GM23338 (cell line): ENCODE measurements around the gene MEGF11. TPM values are rescaled to one million over a fixed set of nuclear protein-coding genes. Genes with fewer than 3 reads are reported as not detected.

ENCODE experiments used
- ATAC-seq: fragments of 200-7000 bp; cut with Tn5 transposase; 3 replicates; pipeline ENCODE4 v1.9.1; 2020
- DNase-seq: peaks from one replicate; pipeline ENCODE4 v3.0.0-alpha.2; 2015; ENCODE audit warnings: low spot score
- H2AFZ ChIP-seq: fragments of 200-600 bp; sonication (generic); 2 replicates; pipeline ENCODE4 v1.8.0; 2016; ENCODE audit warnings: antibody characterized with exemption, mild to moderate bottlenecking, moderate library complexity
- H3F3A ChIP-seq: fragments of 200-600 bp; sonication (generic); replicated peaks from 2 replicates; pipeline ENCODE4 v1.8.0; 2017; ENCODE audit warnings: antibody characterized with exemption, mixed run types, low read depth
- H3K27ac ChIP-seq: fragments of 200-600 bp; sonication (generic); 2 replicates; pipeline ENCODE4 v1.6.1; 2016; ENCODE audit warnings: low read depth
- H3K27me3 ChIP-seq: fragments of 200-600 bp; sonication (generic); 2 replicates; pipeline ENCODE4 v1.8.0; 2016; ENCODE audit warnings: mild to moderate bottlenecking, mixed run types, moderate library complexity; ENCODE audit not compliant: insufficient read depth
- H3K36me3 ChIP-seq: fragments of 200-600 bp; sonication (generic); 2 replicates; pipeline ENCODE4 v1.8.0; 2016; ENCODE audit warnings: mild to moderate bottlenecking; ENCODE audit not compliant: insufficient read depth
- H3K4me1 ChIP-seq: fragments of 200-600 bp; sonication (generic); 2 replicates; pipeline ENCODE4 v1.8.0; 2016; ENCODE audit warnings: mild to moderate bottlenecking, moderate library complexity; ENCODE audit not compliant: insufficient read depth
- H3K4me2 ChIP-seq: fragments of 200-600 bp; sonication (generic); 2 replicates; pipeline ENCODE4 v1.7.1; 2017; ENCODE audit warnings: mixed run types
- H3K4me3 ChIP-seq: fragments of 200-600 bp; sonication (generic); 2 replicates; pipeline ENCODE4 v1.6.1; 2016; ENCODE audit warnings: mixed run types
- H3K79me2 ChIP-seq: fragments of 200-600 bp; sonication (generic); replicated peaks from 2 replicates; pipeline ENCODE4 v1.8.0; 2017; ENCODE audit warnings: mild to moderate bottlenecking; ENCODE audit not compliant: insufficient read depth
- H3K9me2 ChIP-seq: fragments of 200-600 bp; sonication (generic); 2 replicates; pipeline ENCODE4 v1.8.0; 2017; ENCODE audit not compliant: insufficient read depth
- H4K20me1 ChIP-seq: fragments of 200-600 bp; sonication (generic); replicated peaks from 2 replicates; pipeline ENCODE4 v1.8.0; 2017; ENCODE audit warnings: mild to moderate bottlenecking; ENCODE audit not compliant: insufficient read depth
- H3K27ac Mint-ChIP-seq: 2 replicates; pipeline ENCODE4 v1.8.0; 2020; ENCODE audit warnings: inconsistent platforms, mild to moderate bottlenecking, moderate library complexity, mixed read lengths
- H3K27me3 Mint-ChIP-seq: 3 replicates; pipeline ENCODE4 v1.8.0; 2022; ENCODE audit warnings: low read depth, mild to moderate bottlenecking, moderate library complexity, mixed read lengths, inconsistent platforms; ENCODE audit not compliant: insufficient read depth, poor library complexity
- H3K36me3 Mint-ChIP-seq: 3 replicates; pipeline ENCODE4 v1.8.0; 2021; ENCODE audit warnings: low read depth, mild to moderate bottlenecking, inconsistent platforms, moderate library complexity, mixed read lengths
- H3K4me1 Mint-ChIP-seq: 3 replicates; pipeline ENCODE4 v1.8.0; 2020; ENCODE audit warnings: mild to moderate bottlenecking, inconsistent platforms, mixed read lengths
- H3K4me3 Mint-ChIP-seq: 3 replicates; pipeline ENCODE4 v1.8.0; 2021; ENCODE audit warnings: moderate library complexity, mild to moderate bottlenecking, inconsistent platforms, mixed read lengths
- H3K9me3 Mint-ChIP-seq: 3 replicates; pipeline ENCODE4 v1.8.0; 2020; ENCODE audit warnings: moderate library complexity, mild to moderate bottlenecking, inconsistent platforms, mixed read lengths
- CREB1 ChIP-seq: fragments of 250-450 bp; sonication (Bioruptor Pico); IDR thresholded peaks from 2 replicates; pipeline ENCODE4 v1.5.0; 2020; ENCODE audit warnings: low read depth, mild to moderate bottlenecking, moderate library complexity
- EZH2 ChIP-seq: fragments of 200-600 bp; sonication (generic); IDR thresholded peaks from one replicate; pipeline ENCODE4 v1.8.0; 2017; ENCODE audit warnings: antibody characterized with exemption, mild to moderate bottlenecking, low read depth; ENCODE audit not compliant: unreplicated experiment
- EZH2phosphoT487 ChIP-seq: fragments of 200-600 bp; sonication (generic); IDR thresholded peaks from one replicate; pipeline ENCODE4 v1.8.1; 2018; ENCODE audit warnings: antibody characterized with exemption; ENCODE audit not compliant: unreplicated experiment
- NANOG ChIP-seq: IDR thresholded peaks from 2 replicates; pipeline ENCODE4 v1.6.1; 2016; ENCODE audit warnings: antibody characterized with exemption, borderline replicate concordance
- POLR2AphosphoS5 ChIP-seq: IDR thresholded peaks from 2 replicates; pipeline ENCODE4 v1.6.1; 2016; ENCODE audit warnings: antibody characterized with exemption, low read depth
- STAT1 ChIP-seq: IDR thresholded peaks from one replicate; pipeline ENCODE4 v1.6.1; 2016; ENCODE audit warnings: antibody characterized with exemption; ENCODE audit not compliant: unreplicated experiment
- polyA plus RNA-seq: library from polyadenylated mRNA; unstranded; fragments of >200 nt; fragmentation: Nextera tagmentation; extraction: Ambion mirVana; gene quantifications from 2 replicates; pipeline ENCODE4 v1.2.1, GENCODE V29; 2016
- total RNA-seq: library from RNA; depleted of rRNA; stranded (reverse); fragments of >200 nt; shearing (Covaris generic); gene quantifications from 2 replicates; pipeline ENCODE4 v1.2.3, GENCODE V29; 2014
- TF ChIP-seq, protein P1 (sequence below): fragments of 250-450 bp; sonication (Bioruptor Pico); IDR thresholded peaks from 2 replicates; pipeline ENCODE4 v1.5.0; 2020; ENCODE audit warnings: mild to moderate bottlenecking, moderate library complexity
- TF ChIP-seq, protein P2 (sequence below), 2 experiments: fragments of 200-600 bp in 1 of 2; sonication (generic) in 1 of 2; conservative IDR thresholded peaks; 2 replicates each; pipeline versions ENCODE4 v1.5.1 to v1.6.1; 2016 to 2017; ENCODE audit warnings: antibody characterized with exemption in 2 of 2, low read depth in 2 of 2, mild to moderate bottlenecking in 2 of 2, moderate library complexity in 1 of 2

The MEGF11 gene
- total and polyA plus RNA-seq, 2 experiments from 2014 or later = 1.3 to 1.9 TPM

DNA sequence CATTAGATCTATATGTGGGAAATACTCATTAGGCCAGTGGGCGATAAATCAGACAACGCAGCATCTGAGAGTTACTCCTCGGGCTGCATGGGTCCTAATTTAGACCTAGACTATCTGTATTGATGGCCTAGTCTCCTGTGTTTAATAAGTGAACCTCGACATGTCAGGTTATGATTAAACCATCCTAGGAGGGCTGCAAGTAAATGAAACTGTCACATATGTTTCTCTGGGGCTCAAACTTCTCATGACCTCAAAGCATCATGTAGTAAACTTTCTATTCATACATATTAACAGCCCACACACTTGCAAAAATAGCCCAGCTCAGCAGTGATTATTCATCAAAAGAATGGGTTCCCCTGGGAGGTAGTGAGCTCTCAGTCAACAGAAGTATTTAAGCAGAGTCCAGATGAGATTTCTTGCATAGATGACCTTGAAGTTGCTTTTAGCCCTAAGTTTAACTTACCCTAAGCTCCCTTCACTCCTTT is 332.7 kb downstream of the MEGF11 start (continued):
- TF ChIP-seq, protein P1, sequence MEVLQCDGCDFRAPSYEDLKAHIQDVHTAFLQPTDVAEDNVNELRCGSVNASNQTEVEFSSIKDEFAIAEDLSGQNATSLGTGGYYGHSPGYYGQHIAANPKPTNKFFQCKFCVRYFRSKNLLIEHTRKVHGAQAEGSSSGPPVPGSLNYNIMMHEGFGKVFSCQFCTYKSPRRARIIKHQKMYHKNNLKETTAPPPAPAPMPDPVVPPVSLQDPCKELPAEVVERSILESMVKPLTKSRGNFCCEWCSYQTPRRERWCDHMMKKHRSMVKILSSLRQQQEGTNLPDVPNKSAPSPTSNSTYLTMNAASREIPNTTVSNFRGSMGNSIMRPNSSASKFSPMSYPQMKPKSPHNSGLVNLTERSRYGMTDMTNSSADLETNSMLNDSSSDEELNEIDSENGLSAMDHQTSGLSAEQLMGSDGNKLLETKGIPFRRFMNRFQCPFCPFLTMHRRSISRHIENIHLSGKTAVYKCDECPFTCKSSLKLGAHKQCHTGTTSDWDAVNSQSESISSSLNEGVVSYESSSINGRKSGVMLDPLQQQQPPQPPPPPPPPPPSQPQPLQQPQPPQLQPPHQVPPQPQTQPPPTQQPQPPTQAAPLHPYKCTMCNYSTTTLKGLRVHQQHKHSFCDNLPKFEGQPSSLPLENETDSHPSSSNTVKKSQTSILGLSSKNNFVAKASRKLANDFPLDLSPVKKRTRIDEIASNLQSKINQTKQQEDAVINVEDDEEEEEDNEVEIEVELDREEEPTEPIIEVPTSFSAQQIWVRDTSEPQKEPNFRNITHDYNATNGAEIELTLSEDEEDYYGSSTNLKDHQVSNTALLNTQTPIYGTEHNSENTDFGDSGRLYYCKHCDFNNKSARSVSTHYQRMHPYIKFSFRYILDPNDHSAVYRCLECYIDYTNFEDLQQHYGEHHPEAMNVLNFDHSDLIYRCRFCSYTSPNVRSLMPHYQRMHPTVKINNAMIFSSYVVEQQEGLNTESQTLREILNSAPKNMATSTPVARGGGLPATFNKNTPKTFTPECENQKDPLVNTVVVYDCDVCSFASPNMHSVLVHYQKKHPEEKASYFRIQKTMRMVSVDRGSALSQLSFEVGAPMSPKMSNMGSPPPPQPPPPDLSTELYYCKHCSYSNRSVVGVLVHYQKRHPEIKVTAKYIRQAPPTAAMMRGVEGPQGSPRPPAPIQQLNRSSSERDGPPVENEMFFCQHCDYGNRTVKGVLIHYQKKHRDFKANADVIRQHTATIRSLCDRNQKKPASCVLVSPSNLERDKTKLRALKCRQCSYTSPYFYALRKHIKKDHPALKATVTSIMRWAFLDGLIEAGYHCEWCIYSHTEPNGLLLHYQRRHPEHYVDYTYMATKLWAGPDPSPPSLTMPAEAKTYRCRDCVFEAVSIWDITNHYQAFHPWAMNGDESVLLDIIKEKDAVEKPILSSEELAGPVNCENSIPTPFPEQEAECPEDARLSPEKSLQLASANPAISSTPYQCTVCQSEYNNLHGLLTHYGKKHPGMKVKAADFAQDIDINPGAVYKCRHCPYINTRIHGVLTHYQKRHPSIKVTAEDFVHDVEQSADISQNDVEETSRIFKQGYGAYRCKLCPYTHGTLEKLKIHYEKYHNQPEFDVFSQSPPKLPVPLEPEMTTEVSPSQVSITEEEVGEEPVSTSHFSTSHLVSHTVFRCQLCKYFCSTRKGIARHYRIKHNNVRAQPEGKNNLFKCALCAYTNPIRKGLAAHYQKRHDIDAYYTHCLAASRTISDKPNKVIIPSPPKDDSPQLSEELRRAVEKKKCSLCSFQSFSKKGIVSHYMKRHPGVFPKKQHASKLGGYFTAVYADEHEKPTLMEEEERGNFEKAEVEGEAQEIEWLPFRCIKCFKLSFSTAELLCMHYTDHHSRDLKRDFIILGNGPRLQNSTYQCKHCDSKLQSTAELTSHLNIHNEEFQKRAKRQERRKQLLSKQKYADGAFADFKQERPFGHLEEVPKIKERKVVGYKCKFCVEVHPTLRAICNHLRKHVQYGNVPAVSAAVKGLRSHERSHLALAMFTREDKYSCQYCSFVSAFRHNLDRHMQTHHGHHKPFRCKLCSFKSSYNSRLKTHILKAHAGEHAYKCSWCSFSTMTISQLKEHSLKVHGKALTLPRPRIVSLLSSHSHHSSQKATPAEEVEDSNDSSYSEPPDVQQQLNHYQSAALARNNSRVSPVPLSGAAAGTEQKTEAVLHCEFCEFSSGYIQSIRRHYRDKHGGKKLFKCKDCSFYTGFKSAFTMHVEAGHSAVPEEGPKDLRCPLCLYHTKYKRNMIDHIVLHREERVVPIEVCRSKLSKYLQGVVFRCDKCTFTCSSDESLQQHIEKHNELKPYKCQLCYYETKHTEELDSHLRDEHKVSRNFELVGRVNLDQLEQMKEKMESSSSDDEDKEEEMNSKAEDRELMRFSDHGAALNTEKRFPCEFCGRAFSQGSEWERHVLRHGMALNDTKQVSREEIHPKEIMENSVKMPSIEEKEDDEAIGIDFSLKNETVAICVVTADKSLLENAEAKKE (CRISPR knock-in tag) = no peak
- no peak for TF ChIP-seq EZH2phosphoT487
- TF ChIP-seq, protein P2, sequence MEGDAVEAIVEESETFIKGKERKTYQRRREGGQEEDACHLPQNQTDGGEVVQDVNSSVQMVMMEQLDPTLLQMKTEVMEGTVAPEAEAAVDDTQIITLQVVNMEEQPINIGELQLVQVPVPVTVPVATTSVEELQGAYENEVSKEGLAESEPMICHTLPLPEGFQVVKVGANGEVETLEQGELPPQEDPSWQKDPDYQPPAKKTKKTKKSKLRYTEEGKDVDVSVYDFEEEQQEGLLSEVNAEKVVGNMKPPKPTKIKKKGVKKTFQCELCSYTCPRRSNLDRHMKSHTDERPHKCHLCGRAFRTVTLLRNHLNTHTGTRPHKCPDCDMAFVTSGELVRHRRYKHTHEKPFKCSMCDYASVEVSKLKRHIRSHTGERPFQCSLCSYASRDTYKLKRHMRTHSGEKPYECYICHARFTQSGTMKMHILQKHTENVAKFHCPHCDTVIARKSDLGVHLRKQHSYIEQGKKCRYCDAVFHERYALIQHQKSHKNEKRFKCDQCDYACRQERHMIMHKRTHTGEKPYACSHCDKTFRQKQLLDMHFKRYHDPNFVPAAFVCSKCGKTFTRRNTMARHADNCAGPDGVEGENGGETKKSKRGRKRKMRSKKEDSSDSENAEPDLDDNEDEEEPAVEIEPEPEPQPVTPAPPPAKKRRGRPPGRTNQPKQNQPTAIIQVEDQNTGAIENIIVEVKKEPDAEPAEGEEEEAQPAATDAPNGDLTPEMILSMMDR (conservative IDR thresholded peaks at IDR 0.05; ENCODE audit: low read depth in 2 of 2) = no peak

DNA sequence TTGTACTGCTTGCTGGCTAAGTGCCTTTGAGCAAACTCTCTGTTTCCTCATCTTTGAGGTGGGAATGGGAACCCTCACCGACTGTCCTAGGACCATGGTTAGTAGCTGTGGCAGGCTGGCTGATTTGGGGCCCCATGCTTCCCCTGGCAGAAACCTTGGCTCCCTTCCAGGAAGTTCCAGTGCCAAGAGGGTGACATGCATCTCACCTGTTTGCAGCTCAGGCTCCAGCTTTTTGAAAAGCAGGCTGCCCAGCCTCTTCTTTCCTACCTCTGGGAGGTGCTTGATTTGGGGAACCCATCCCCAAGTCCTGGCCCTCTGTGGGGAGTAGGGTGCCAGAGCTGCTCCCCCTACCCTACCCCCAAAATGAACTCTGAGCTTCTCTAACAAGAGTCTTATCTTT is 333.4 kb downstream of the MEGF11 start:
- Histone ChIP-seq H3K27ac (no peak overlapping the region), H3K4me1 (no peaks in the 10 kb centered on the region), H3F3A (no peaks in the 10 kb centered on the region), H2AFZ (no peak overlapping the region), H3K36me3 (no peaks in the 10 kb centered on the region), H4K20me1 (no peaks in the 10 kb centered on the region), H3K4me2 (no peak overlapping the region), H3K79me2 (no peaks in the 10 kb centered on the region), H3K4me3 (no peak overlapping the region), H3K9me2 (no peaks in the 10 kb centered on the region), H3K27me3 (no peaks in the 10 kb centered on the region)
- DNase-seq (no peak), ATAC-seq (no peak)
- H3K36me3 Mint-ChIP-seq = no peaks in the 10 kb centered on the region
- H3K27me3 Mint-ChIP-seq = peaks cover 4% of the 10 kb centered on the region
- no peak overlapping the region for H3K27ac Mint-ChIP-seq
- H3K4me3 Mint-ChIP-seq = no peak overlapping the region
- TF ChIP-seq NANOG (no peak), POLR2AphosphoS5 (no peak), EZH2phosphoT487 (no peak), STAT1 (no peak), CREB1 (CRISPR knock-in tag) (no peak), EZH2 (no peak)
- TF ChIP-seq, protein P2 (conservative IDR thresholded peaks at IDR 0.05; ENCODE audit: low read depth in 2 of 2) = no peak
- no peaks in the 10 kb centered on the region for H3K9me3 Mint-ChIP-seq
- H3K4me1 Mint-ChIP-seq = peaks cover 25% of the 10 kb centered on the region
